ENCODE data around the gene BDH1. TPM values are rescaled to one million over a fixed set of nuclear protein-coding genes. Genes with fewer than 3 reads are reported as not detected.

The BDH1 gene
- total and polyA plus RNA-seq, 2 of the 13 experiments (the other 11 are each of a cell fraction or from before 2014, with no cell fraction given), result 21.2 to 71.9 TPM

GRCh38 chr3:197472151-197472550, 83.6 kb downstream of the BDH1 start (continued):
- TF ChIP-seq MXD1 (CRISPR knock-in tag; IDR thresholded peaks at IDR 0.05) (no peak), ZNF280B (CRISPR knock-in tag; IDR thresholded peaks at IDR 0.05; ENCODE audit: borderline replicate concordance) (no peak; the same call in 1 of the 2 replicates), TIGD3 (CRISPR knock-in tag; IDR thresholded peaks at IDR 0.05; ENCODE audit: borderline replicate concordance) (no peak), ZBTB7B (CRISPR knock-in tag; IDR thresholded peaks at IDR 0.05) (no peak), MXI1 (IDR thresholded peaks at IDR 0.05; ENCODE audit: borderline replicate concordance, low read depth, low read length) (no peak), CSRNP2 (CRISPR knock-in tag; conservative IDR thresholded peaks at IDR 0.05; ENCODE audit: low read depth) (no peak), ZMAT3 (CRISPR knock-in tag; conservative IDR thresholded peaks at IDR 0.05) (no peak), ZNF547 (CRISPR knock-in tag; IDR thresholded peaks at IDR 0.05) (no peak), RORA (CRISPR knock-in tag; IDR thresholded peaks at IDR 0.05) (no peak), ZNF205 (CRISPR knock-in tag; IDR thresholded peaks at IDR 0.05) (no peak), AKNA (CRISPR knock-in tag; IDR thresholded peaks at IDR 0.05; ENCODE audit: borderline replicate concordance) (no peak), ZNF558 (CRISPR knock-in tag; IDR thresholded peaks at IDR 0.05; ENCODE audit: borderline replicate concordance) (no peak), MBNL3 (CRISPR knock-in tag; conservative IDR thresholded peaks at IDR 0.05) (no peak), ZNF850 (CRISPR knock-in tag; conservative IDR thresholded peaks at IDR 0.05) (no peak), PHF21A (CRISPR knock-in tag; IDR thresholded peaks at IDR 0.05) (0 out of 2 replicates have a peak, but pooled peaks have one; percentile 50)
